ENCODE results near the gene TNNI3K. TPM values are rescaled to one million over a fixed set of nuclear protein-coding genes. Genes with fewer than 3 reads are reported as not detected.

The TNNI3K gene
- total RNA-seq, 1 experiment from 2014 or later, result not detected

DNA sequence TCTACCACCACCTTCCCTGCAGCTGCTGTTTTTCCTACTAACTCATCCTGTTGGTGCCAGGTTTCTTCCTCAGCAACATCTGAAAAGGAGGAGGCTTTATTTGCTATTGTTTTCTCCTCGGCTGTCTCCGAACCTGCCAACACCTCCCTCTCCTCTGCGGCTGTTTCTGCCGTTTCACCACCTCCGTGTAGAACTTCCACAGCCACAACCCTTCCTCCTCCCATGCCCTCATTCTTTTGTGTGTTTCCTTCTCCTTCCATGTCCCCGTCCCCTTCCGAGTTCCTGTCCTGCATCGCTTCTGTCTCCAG, 336.3 kb downstream of the TNNI3K start:
- no peak for DNase-seq (ENCODE audit: low spot score)

DNA sequence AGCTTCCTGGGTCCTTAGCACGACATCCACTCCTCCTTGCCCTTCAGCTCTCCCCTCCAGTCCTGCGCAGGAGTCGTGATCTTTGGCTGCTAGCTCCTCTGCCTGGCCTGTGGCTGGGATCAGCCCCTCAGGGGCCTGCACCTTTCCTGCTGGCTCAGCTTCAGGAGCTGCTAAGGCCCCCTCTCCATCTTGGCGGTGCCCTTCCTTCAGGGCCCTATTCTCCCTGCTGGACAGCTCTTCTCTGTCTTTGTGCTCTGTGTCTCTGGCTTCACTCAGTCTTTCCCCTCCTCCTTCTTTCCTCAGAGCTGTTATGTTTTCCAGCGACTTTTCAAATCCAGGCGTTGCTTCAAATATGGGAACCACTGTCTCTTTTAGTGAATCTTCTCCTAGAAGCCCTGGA, 336.7 kb downstream of the TNNI3K start:
- no peak for DNase-seq (ENCODE audit: low spot score)

DNA sequence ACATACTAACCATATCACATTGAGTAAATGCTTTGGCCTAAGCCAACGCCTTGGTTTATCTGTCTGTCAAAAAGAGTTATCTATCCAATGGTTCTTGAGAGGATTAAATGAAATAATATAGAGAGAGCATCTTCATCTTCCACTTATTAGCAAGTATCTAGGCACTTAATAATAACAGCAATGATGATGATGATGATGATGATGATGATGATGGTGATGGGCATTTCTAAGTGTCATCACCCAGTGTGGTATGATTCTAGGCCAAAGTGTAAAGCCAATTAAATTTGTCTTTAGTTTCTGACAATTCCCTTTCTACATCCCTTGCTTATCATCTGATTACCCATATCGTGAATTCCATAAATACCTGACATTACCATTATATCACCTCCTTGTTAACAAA, 342.9 kb downstream of the TNNI3K start:
- no peak for DNase-seq (ENCODE audit: low spot score)

- no peak for DNase-seq (ENCODE audit: low spot score)
Measured at GRCh38 chr1:74579425-74579824, 344.2 kb downstream of the TNNI3K start.

GRCh38 chr1:74583397-74583796, 348.2 kb downstream of the TNNI3K start:
- no peak for DNase-seq (ENCODE audit: low spot score)

DNA sequence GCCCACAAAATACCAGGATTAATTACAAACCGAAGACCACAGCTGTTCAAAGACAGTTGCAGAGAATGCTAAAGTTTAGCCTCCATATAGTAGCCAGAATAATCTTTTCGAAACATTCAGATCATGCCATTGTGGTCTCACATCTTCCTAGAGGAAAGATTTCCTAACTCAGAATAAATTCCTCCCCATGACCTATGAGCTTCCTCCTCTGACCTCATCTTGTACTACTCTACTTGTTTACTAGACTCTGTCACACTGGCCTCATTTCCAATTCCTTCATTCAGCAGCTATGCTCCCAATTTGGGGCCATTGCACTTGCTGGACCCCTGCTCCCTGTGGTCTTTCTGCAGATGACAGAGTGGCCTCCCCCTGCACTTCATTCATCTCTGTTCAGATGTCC, 349.0 kb downstream of the TNNI3K start:
- no peak for DNase-seq (ENCODE audit: low spot score)

- no peak for DNase-seq (ENCODE audit: low spot score)
Measured at GRCh38 chr1:74586253-74586897, 351.2 kb downstream of the TNNI3K start.

DNA sequence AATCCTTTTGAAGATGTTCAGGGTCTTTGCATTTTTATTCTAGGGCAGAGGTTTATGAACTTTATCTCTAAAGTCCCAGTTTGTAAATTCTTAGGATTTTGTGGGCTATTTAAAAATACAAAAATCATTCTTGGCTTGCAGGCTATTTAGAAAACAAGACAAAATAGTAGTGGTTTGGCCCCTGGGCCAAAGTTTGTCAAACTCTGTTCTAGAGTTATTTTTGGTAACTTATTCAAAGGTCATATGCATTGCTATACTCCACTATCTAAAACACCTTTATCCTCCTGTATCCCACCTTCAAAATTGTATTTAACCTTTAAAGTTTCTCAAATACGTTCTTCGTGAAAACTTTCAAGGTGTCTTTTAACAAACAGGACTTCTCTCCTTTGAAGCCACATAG, 352.7 kb downstream of the TNNI3K start:
- no peak for DNase-seq (ENCODE audit: low spot score)

GRCh38 chr1:74590288-74590687, 355.1 kb downstream of the TNNI3K start:
- no peak for DNase-seq (ENCODE audit: low spot score)

DNA sequence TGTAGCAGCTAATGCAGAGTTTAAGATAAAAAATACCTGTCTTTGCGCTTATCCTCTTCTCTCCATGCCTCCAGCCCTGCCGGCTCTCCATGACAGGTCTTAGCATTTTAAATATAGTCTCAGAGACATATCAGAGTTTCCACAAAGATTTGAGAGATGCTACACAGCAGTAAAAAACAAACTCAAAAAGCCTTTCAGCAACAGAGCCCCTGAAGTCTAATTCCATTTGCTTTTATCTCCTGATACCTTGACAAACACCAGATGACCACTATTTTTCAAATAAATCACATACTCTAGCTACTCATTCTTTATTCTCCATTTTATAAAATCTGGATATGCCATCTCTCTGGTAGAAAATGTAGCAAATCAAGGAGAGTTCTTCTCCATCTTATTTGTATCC, 356.8 kb downstream of the TNNI3K start:
- DNase-seq (ENCODE audit: low spot score), result no peak

- DNase-seq (ENCODE audit: low spot score), result no peak
Measured at GRCh38 chr1:74592580-74593355, 357.6 kb downstream of the TNNI3K start.

Other genes with a start within 250 kb of the TNNI3K start
- 1.5 and 3.2 TPM in 2 replicates for gene LRRIQ3, start 37.2 kb upstream of the TNNI3K start, total RNA-seq (2014; rRNA removed; shearing (Covaris generic))
- 23.0 and 29.6 TPM in 2 replicates for gene FPGT, start 37.1 kb upstream of the TNNI3K start, total RNA-seq (2014; rRNA removed; shearing (Covaris generic))